Neural cell (in vitro differentiated cells): ENCODE data around the gene CD247. TPM values are rescaled to one million over a fixed set of nuclear protein-coding genes. Genes with fewer than 3 reads are reported as not detected.

Source experiments
- H2AFZ ChIP-seq: fragments of 200-600, 300-800 bp; sonication (generic), shearing (Covaris generic); 2 replicates; pipeline ENCODE4 v1.6.0; 2014; ENCODE audit warnings: low read depth, mild to moderate bottlenecking, antibody characterized with exemption, low read length, moderate library complexity
- H3F3A ChIP-seq: fragments of 200-600 bp; shearing (Covaris generic); 2 replicates; pipeline ENCODE4 v1.6.1; 2016; ENCODE audit warnings: mild to moderate bottlenecking, moderate library complexity, mixed read lengths, antibody characterized with exemption, low read length; ENCODE audit not compliant: insufficient read depth, poor library complexity, severe bottlenecking
- H3K27ac ChIP-seq: fragments of 200-600, 300-800 bp; sonication (generic), shearing (Covaris generic); 2 replicates; pipeline ENCODE4 v1.5.1; 2014; ENCODE audit warnings: mild to moderate bottlenecking, low read length, moderate library complexity
- H3K27me3 ChIP-seq: fragments of 300-800, 200-600 bp; sonication (generic), shearing (Covaris generic); 2 replicates; pipeline ENCODE4 v1.6.0; 2014; ENCODE audit warnings: mild to moderate bottlenecking, low read depth, low read length, moderate library complexity; ENCODE audit not compliant: insufficient read depth
- H3K36me3 ChIP-seq: fragments of 300-800, 200-600 bp; sonication (generic), shearing (Covaris generic); 2 replicates; pipeline ENCODE4 v1.5.1; 2014; ENCODE audit warnings: mild to moderate bottlenecking, antibody characterized with exemption, low read length, moderate library complexity; ENCODE audit not compliant: insufficient read depth
- H3K4me2 ChIP-seq: fragments of 300-800, 200-600 bp; sonication (generic), shearing (Covaris generic); 2 replicates; pipeline ENCODE4 v1.6.0; 2014; ENCODE audit warnings: mild to moderate bottlenecking, low read length
- H3K4me3 ChIP-seq: fragments of 300-800, 200-600 bp; sonication (generic), shearing (Covaris generic); 2 replicates; pipeline ENCODE4 v1.5.1; 2014; ENCODE audit warnings: mild to moderate bottlenecking, low read length, moderate library complexity
- H3K79me2 ChIP-seq: fragments of 200-600 bp; shearing (Covaris generic); replicated peaks from 2 replicates; pipeline ENCODE4 v1.6.0; 2014; ENCODE audit warnings: mild to moderate bottlenecking, low read length, moderate library complexity; ENCODE audit not compliant: insufficient read depth
- H3K9ac ChIP-seq: fragments of 300-800, 200-600 bp; sonication (generic), shearing (Covaris generic); 2 replicates; pipeline ENCODE4 v1.6.1; 2016; ENCODE audit warnings: mild to moderate bottlenecking, low read length, mixed read lengths
- H3K9me2 ChIP-seq: fragments of 200-600 bp; shearing (Covaris generic); 2 replicates; pipeline ENCODE4 v1.6.1; 2016; ENCODE audit warnings: mild to moderate bottlenecking, low read length, mixed read lengths; ENCODE audit not compliant: insufficient read depth
- H3K9me3 ChIP-seq: fragments of 200-600, 300-800 bp; sonication (generic), shearing (Covaris generic); 2 replicates; pipeline ENCODE4 v1.6.1; 2016; ENCODE audit warnings: mild to moderate bottlenecking, mixed run types, low read length, moderate library complexity, mixed read lengths
- H4K20me1 ChIP-seq: fragments of 200-600 bp; shearing (Covaris generic); 2 replicates; pipeline ENCODE4 v1.6.1; 2016; ENCODE audit warnings: mild to moderate bottlenecking, mixed run types; ENCODE audit not compliant: insufficient read depth
- CTCF ChIP-seq: fragments of 450-650 bp; IDR thresholded peaks from 2 replicates; pipeline ENCODE4 v1.5.1; 2014; ENCODE audit warnings: antibody characterized with exemption, mild to moderate bottlenecking, moderate library complexity; ENCODE audit not compliant: poor library complexity, severe bottlenecking
- EP300 ChIP-seq: fragments of 450-650 bp; conservative IDR thresholded peaks from 2 replicates; pipeline ENCODE4 v1.6.1; 2014; ENCODE audit warnings: antibody characterized with exemption, mild to moderate bottlenecking, moderate library complexity; ENCODE audit not compliant: poor library complexity, severe bottlenecking
- EZH2 ChIP-seq: fragments of 200-600, 300-800 bp; shearing (Covaris generic), sonication (generic); IDR thresholded peaks from 2 replicates; pipeline ENCODE4 v1.6.1; 2014; ENCODE audit warnings: antibody characterized with exemption, low read length, borderline replicate concordance, mild to moderate bottlenecking; ENCODE audit not compliant: insufficient read depth, poor library complexity, severe bottlenecking
- MXI1 ChIP-seq: fragments of 450-650 bp; conservative IDR thresholded peaks from 2 replicates; pipeline ENCODE4 v1.6.1; 2014; ENCODE audit warnings: antibody characterized with exemption, mild to moderate bottlenecking; ENCODE audit not compliant: poor library complexity, severe bottlenecking
- POLR2AphosphoS5 ChIP-seq: IDR thresholded peaks from 2 replicates; pipeline ENCODE4 v1.6.1; 2012
- RAD21 ChIP-seq: fragments of 450-650 bp; conservative IDR thresholded peaks from 2 replicates; pipeline ENCODE4 v1.6.1; 2014; ENCODE audit warnings: antibody characterized with exemption, mild to moderate bottlenecking, moderate library complexity
- REST ChIP-seq: IDR thresholded peaks from 2 replicates; pipeline ENCODE4 v1.6.1; 2012; ENCODE audit warnings: borderline replicate concordance
- SMC3 ChIP-seq: fragments of 450-650 bp; conservative IDR thresholded peaks from 2 replicates; pipeline ENCODE4 v1.6.1; 2014; ENCODE audit warnings: antibody characterized with exemption, mild to moderate bottlenecking, moderate library complexity; ENCODE audit not compliant: poor library complexity
- TAF1 ChIP-seq: IDR thresholded peaks from 2 replicates; pipeline ENCODE4 v1.6.1; 2012; ENCODE audit warnings: low read depth
- polyA plus RNA-seq: library from polyadenylated mRNA; depleted of rRNA; stranded (reverse); fragments of >200 nt; gene quantifications from 2 replicates; pipeline ENCODE4 v1.2.3, GENCODE V29; 2014

Gene CD247
- polyA plus RNA-seq, 1 donor from 2014 or later: not detected

- no peaks in the 10 kb centered on the region for H3K79me2 ChIP-seq
- no peak overlapping the region for H2AFZ ChIP-seq
- TF ChIP-seq RAD21: no peak
- no peak for TF ChIP-seq SMC3
- no peak for TF ChIP-seq REST
- TF ChIP-seq EZH2: no peak
- H3K9ac ChIP-seq: no peak overlapping the region
- no peak overlapping the region for H3K4me2 ChIP-seq
- peaks cover 2% of the 10 kb centered on the region for H3F3A ChIP-seq
- no peaks in the 10 kb centered on the region for H3K27me3 ChIP-seq
- H3K36me3 ChIP-seq: no peaks in the 10 kb centered on the region
- no peak overlapping the region for H3K27ac ChIP-seq
- no peaks in the 10 kb centered on the region for H4K20me1 ChIP-seq
- no peak overlapping the region for H3K4me3 ChIP-seq
- H3K9me3 ChIP-seq: no peaks in the 10 kb centered on the region
- H3K9me2 ChIP-seq: no peaks in the 10 kb centered on the region
Measured at GRCh38 chr1:167487614-167488013, 30.7 kb downstream of the CD247 start.

GRCh38 chr1:167486090-167486824 lies 32.1 kb downstream of the CD247 start:
- no peaks in the 10 kb centered on the region for H3K9me2 ChIP-seq
- no peak for TF ChIP-seq EZH2
- TF ChIP-seq TAF1: no peak
- no peak for TF ChIP-seq REST
- TF ChIP-seq RAD21: no peak
- TF ChIP-seq CTCF: no peak
- TF ChIP-seq POLR2AphosphoS5: no peak
- TF ChIP-seq MXI1: no peak
- TF ChIP-seq SMC3: no peak
- TF ChIP-seq EP300: no peak
- no peak overlapping the region for H3K4me3 ChIP-seq
- no peaks in the 10 kb centered on the region for H3K9me3 ChIP-seq
- H3K36me3 ChIP-seq: no peaks in the 10 kb centered on the region
- no peak overlapping the region for H3K27ac ChIP-seq
- H3K79me2 ChIP-seq: no peaks in the 10 kb centered on the region
- H3F3A ChIP-seq: peaks cover 2% of the 10 kb centered on the region
- H3K9ac ChIP-seq: no peak overlapping the region
- no peak overlapping the region for H3K4me2 ChIP-seq
- H3K27me3 ChIP-seq: no peaks in the 10 kb centered on the region
- H2AFZ ChIP-seq: no peak overlapping the region
- H4K20me1 ChIP-seq: no peaks in the 10 kb centered on the region
